ENCODE results near the gene ACTMAP. TPM values are rescaled to one million over a fixed set of nuclear protein-coding genes. Genes with fewer than 3 reads are reported as not detected.

ACTMAP gene
- total and polyA plus RNA-seq, 2 of the 13 experiments (the other 11 are each of a cell fraction or from before 2014, with no cell fraction given) = 2.2 to 7.9 TPM

DNA sequence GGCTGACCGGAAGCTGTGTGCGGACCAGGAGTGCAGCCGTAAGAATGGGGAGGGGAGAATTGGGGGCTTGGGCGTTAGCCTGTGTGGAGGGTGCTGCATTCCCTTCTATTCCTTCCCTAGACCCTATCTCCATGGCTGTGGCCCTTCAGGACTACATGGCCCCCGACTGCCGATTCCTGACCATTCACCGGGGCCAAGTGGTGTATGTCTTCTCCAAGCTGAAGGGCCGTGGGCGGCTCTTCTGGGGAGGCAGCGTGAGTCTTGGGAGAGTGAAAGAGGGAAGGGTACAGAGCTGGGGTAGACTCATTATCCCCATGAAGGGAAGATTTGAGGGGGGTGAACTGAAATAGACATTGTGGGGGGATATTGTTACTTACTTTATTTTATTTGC lies 25.4 kb upstream of the ACTMAP start:
- no peaks in the 10 kb centered on the region for H4K20me1 ChIP-seq (ENCODE audit: insufficient read depth, low read length)
- H3K9me3 ChIP-seq (ENCODE audit: low read length) = no peaks in the 10 kb centered on the region
- intact Hi-C loops (cut with micrococcal nuclease; ENCODE audit: unreplicated experiment) = no loop called here
- no peak for DNase-seq (ENCODE audit: low spot score)
- ChIA-PET CTCF (ENCODE audit: low intra/inter-chr PET ratio, low total read pairs) (no interaction called here), POLR2A (interaction anchor here (1.4 kb wide), 1 partner anchor 25 kb away, joined by 4 read pairs; the partner anchor contains the start of genes ACTMAP and SNRPA)
- H2AFZ ChIP-seq (ENCODE audit: low read length) = no peak overlapping the region
- BruUV-seq (replicated peaks) = no TSS peak
- no peak overlapping the region for H3K27ac ChIP-seq (ENCODE audit: extremely low read length, insufficient read depth, low read length)
- H3K4me3 ChIP-seq (replicated peaks in 1 of 3; ENCODE audit: insufficient read depth in 1 of 3, low read depth in 2 of 3, low read length in 3 of 3) = no peak overlapping the region
- in situ Hi-C loops (cut with HindIII; ENCODE audit: extremely low pct_ligation_motif_present, low pct_unique_long_range_greater_than_20kb) = no loop called here
- no peaks in the 10 kb centered on the region; a peak in 1 of 5 replicates for H3K27me3 ChIP-seq (ENCODE audit: control insufficient read depth in 1 of 2, insufficient read depth in 2 of 2, low read length in 2 of 2)
- no peaks in the 10 kb centered on the region for H3K79me2 ChIP-seq (ENCODE audit: insufficient read depth, low read length)
- H3K36me3 ChIP-seq (replicated peaks in 1 of 2; ENCODE audit: control insufficient read depth in 1 of 2, insufficient read depth in 2 of 2, low read length in 2 of 2) = no peaks in the 10 kb centered on the region
- ATAC-seq = no peak
- no peak overlapping the region for H3K4me2 ChIP-seq (ENCODE audit: low read depth, low read length)
- H3K9ac ChIP-seq (ENCODE audit: insufficient read depth, low read depth, low read length) = no peak overlapping the region
- peaks cover 35% of the 10 kb centered on the region for H3K4me1 ChIP-seq (ENCODE audit: insufficient read depth, low read length)
- WGBS (ENCODE audit: low lambda C conversion rate) = 80% methylated on average over 6 of the region's 10 CpGs
- no peak for FAIRE-seq
- TF ChIP-seq, protein P1, sequence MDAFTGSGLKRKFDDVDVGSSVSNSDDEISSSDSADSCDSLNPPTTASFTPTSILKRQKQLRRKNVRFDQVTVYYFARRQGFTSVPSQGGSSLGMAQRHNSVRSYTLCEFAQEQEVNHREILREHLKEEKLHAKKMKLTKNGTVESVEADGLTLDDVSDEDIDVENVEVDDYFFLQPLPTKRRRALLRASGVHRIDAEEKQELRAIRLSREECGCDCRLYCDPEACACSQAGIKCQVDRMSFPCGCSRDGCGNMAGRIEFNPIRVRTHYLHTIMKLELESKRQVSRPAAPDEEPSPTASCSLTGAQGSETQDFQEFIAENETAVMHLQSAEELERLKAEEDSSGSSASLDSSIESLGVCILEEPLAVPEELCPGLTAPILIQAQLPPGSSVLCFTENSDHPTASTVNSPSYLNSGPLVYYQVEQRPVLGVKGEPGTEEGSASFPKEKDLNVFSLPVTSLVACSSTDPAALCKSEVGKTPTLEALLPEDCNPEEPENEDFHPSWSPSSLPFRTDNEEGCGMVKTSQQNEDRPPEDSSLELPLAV (CRISPR knock-in tag; conservative IDR thresholded peaks at IDR 0.05; ENCODE audit: low read depth) = no peak
- TF ChIP-seq HOXA7 (CRISPR knock-in tag; IDR thresholded peaks at IDR 0.05) = no peak
- TF ChIP-seq, protein P2, sequence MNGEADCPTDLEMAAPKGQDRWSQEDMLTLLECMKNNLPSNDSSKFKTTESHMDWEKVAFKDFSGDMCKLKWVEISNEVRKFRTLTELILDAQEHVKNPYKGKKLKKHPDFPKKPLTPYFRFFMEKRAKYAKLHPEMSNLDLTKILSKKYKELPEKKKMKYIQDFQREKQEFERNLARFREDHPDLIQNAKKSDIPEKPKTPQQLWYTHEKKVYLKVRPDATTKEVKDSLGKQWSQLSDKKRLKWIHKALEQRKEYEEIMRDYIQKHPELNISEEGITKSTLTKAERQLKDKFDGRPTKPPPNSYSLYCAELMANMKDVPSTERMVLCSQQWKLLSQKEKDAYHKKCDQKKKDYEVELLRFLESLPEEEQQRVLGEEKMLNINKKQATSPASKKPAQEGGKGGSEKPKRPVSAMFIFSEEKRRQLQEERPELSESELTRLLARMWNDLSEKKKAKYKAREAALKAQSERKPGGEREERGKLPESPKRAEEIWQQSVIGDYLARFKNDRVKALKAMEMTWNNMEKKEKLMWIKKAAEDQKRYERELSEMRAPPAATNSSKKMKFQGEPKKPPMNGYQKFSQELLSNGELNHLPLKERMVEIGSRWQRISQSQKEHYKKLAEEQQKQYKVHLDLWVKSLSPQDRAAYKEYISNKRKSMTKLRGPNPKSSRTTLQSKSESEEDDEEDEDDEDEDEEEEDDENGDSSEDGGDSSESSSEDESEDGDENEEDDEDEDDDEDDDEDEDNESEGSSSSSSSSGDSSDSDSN (CRISPR knock-in tag; IDR thresholded peaks at IDR 0.05) = no peak
- TF ChIP-seq, protein P3, sequence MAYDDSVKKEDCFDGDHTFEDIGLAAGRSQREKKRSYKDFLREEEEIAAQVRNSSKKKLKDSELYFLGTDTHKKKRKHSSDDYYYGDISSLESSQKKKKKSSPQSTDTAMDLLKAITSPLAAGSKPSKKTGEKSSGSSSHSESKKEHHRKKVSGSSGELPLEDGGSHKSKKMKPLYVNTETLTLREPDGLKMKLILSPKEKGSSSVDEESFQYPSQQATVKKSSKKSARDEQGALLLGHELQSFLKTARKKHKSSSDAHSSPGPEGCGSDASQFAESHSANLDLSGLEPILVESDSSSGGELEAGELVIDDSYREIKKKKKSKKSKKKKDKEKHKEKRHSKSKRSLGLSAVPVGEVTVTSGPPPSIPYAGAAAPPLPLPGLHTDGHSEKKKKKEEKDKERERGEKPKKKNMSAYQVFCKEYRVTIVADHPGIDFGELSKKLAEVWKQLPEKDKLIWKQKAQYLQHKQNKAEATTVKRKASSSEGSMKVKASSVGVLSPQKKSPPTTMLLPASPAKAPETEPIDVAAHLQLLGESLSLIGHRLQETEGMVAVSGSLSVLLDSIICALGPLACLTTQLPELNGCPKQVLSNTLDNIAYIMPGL (CRISPR knock-in tag; IDR thresholded peaks at IDR 0.05; ENCODE audit: borderline replicate concordance in 1 of 2, low read depth in 1 of 2) = no peak
- TF ChIP-seq, protein P4, sequence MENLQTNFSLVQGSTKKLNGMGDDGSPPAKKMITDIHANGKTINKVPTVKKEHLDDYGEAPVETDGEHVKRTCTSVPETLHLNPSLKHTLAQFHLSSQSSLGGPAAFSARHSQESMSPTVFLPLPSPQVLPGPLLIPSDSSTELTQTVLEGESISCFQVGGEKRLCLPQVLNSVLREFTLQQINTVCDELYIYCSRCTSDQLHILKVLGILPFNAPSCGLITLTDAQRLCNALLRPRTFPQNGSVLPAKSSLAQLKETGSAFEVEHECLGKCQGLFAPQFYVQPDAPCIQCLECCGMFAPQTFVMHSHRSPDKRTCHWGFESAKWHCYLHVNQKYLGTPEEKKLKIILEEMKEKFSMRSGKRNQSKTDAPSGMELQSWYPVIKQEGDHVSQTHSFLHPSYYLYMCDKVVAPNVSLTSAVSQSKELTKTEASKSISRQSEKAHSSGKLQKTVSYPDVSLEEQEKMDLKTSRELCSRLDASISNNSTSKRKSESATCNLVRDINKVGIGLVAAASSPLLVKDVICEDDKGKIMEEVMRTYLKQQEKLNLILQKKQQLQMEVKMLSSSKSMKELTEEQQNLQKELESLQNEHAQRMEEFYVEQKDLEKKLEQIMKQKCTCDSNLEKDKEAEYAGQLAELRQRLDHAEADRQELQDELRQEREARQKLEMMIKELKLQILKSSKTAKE (CRISPR knock-in tag; IDR thresholded peaks at IDR 0.05; ENCODE audit: borderline replicate concordance) = no peak
- TF ChIP-seq HHEX (CRISPR knock-in tag; IDR thresholded peaks at IDR 0.05) = no peak
- TF ChIP-seq ARNT2 (CRISPR knock-in tag; IDR thresholded peaks at IDR 0.05; ENCODE audit: low read depth) = no peak
- TF ChIP-seq ZNF562 (CRISPR knock-in tag; IDR thresholded peaks at IDR 0.05; ENCODE audit: borderline replicate concordance) = no peak
- no peak for TF ChIP-seq KLF11 (CRISPR knock-in tag; IDR thresholded peaks at IDR 0.05)
- TF ChIP-seq, protein P5, sequence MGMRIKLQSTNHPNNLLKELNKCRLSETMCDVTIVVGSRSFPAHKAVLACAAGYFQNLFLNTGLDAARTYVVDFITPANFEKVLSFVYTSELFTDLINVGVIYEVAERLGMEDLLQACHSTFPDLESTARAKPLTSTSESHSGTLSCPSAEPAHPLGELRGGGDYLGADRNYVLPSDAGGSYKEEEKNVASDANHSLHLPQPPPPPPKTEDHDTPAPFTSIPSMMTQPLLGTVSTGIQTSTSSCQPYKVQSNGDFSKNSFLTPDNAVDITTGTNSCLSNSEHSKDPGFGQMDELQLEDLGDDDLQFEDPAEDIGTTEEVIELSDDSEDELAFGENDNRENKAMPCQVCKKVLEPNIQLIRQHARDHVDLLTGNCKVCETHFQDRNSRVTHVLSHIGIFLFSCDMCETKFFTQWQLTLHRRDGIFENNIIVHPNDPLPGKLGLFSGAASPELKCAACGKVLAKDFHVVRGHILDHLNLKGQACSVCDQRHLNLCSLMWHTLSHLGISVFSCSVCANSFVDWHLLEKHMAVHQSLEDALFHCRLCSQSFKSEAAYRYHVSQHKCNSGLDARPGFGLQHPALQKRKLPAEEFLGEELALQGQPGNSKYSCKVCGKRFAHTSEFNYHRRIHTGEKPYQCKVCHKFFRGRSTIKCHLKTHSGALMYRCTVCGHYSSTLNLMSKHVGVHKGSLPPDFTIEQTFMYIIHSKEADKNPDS (CRISPR knock-in tag; IDR thresholded peaks at IDR 0.05) = no peak
- no peak for TF ChIP-seq MATR3 (CRISPR knock-in tag; IDR thresholded peaks at IDR 0.05)
- no peak for TF ChIP-seq EHMT2 (IDR thresholded peaks at IDR 0.05; ENCODE audit: borderline replicate concordance, low read depth, low read length)
- no peak for TF ChIP-seq NR2F1 (CRISPR knock-in tag; IDR thresholded peaks at IDR 0.05)
- no peak for TF ChIP-seq ZNF879 (CRISPR knock-in tag; IDR thresholded peaks at IDR 0.05)
- TF ChIP-seq MAFG (CRISPR knock-in tag; IDR thresholded peaks at IDR 0.05) = no peak
